Mucosa of descending colon (tissue), 3 donors: ENCODE results near the gene GRIN1. TPM values are rescaled to one million over a fixed set of nuclear protein-coding genes. Genes with fewer than 3 reads are reported as not detected.

ENCODE experiments used
- ATAC-seq: fragments of 200-7000 bp; cut with Tn5 transposase; one replicate; pipeline ENCODE4 v1.9.1; 2020; ENCODE audit warnings: mild to moderate bottlenecking, moderate library complexity
- DNase-seq, 3 donors: peaks; one replicate each; pipeline ENCODE4 v3.0.0-alpha.2; 2020
- H3K36me3 ChIP-seq: fragments of 200-600 bp; one replicate; pipeline ENCODE4 v1.8.0; 2021; ENCODE audit warnings: low read depth, mild to moderate bottlenecking
- H3K4me1 ChIP-seq: fragments of 200-600 bp; one replicate; pipeline ENCODE4 v1.8.0; 2021; ENCODE audit warnings: low read depth, mild to moderate bottlenecking
- H3K4me3 ChIP-seq: fragments of 200-600 bp; one replicate; pipeline ENCODE4 v1.8.0; 2021; ENCODE audit warnings: mild to moderate bottlenecking
- H3K9me3 ChIP-seq: fragments of 200-600 bp; one replicate; pipeline ENCODE4 v1.8.0; 2021; ENCODE audit warnings: mild to moderate bottlenecking
- intact Hi-C, 2 donors: fragments of 100-400 bp; cut with DNase I in 1 of 2; cut with micrococcal nuclease in 1 of 2; formaldehyde crosslinking; loops; one replicate each; pipeline versions ENCODE4 v1.11.0 to v1.11.1; 2022; cut with DNase I, micrococcal nuclease
- total RNA-seq, 3 donors: library from RNA; stranded (reverse); fragmentation: NEBNext Ultra II Directional in 2 of 3; extraction: Animal tissue kit (Norgen Biotek cat#: 25700) in 2 of 3; gene quantifications; one replicate each; pipeline versions ENCODE4 v1.2.1 to v1.2.4, GENCODE V29; 2021 to 2023
- TF ChIP-seq, protein P1 (sequence below): fragments of 200-600 bp; IDR thresholded peaks from one replicate; pipeline ENCODE4 v1.8.0; 2022; ENCODE audit warnings: antibody characterized with exemption, mild to moderate bottlenecking
- donor health status: DM: no; HTN: no; CAD: no; lungs with moderate emphysema.
- donor health status: DM: no; HTN: no; CAD: no.
- donor health status: DM: no; HTN: yes; CAD: no.

GRIN1 gene
- total RNA-seq, 3 donors from 2014 or later = 0.36 to 2.6 TPM; not detected in 1

GRCh38 chr9:137158625-137159024 is 19.7 kb downstream of the GRIN1 start:
- Histone ChIP-seq H3K4me3 (no peak overlapping the region), H3K4me1 (peaks cover 15% of the 10 kb centered on the region), H3K9me3 (no peaks in the 10 kb centered on the region), H3K36me3 (no peaks in the 10 kb centered on the region)
- ATAC-seq = no peak
- intact Hi-C loops = no loop called here
- TF ChIP-seq, protein P1, sequence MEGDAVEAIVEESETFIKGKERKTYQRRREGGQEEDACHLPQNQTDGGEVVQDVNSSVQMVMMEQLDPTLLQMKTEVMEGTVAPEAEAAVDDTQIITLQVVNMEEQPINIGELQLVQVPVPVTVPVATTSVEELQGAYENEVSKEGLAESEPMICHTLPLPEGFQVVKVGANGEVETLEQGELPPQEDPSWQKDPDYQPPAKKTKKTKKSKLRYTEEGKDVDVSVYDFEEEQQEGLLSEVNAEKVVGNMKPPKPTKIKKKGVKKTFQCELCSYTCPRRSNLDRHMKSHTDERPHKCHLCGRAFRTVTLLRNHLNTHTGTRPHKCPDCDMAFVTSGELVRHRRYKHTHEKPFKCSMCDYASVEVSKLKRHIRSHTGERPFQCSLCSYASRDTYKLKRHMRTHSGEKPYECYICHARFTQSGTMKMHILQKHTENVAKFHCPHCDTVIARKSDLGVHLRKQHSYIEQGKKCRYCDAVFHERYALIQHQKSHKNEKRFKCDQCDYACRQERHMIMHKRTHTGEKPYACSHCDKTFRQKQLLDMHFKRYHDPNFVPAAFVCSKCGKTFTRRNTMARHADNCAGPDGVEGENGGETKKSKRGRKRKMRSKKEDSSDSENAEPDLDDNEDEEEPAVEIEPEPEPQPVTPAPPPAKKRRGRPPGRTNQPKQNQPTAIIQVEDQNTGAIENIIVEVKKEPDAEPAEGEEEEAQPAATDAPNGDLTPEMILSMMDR = no peak
- peak in 1 of 3 donors; percentile 37 for DNase-seq

- ATAC-seq = no peak
- TF ChIP-seq, protein P1 = no peak
- intact Hi-C loops = no loop called here
- H3K4me1 ChIP-seq = peaks cover 15% of the 10 kb centered on the region
- DNase-seq = no peak
- H3K4me3 ChIP-seq = no peak overlapping the region
- H3K36me3 ChIP-seq = no peaks in the 10 kb centered on the region
- no peaks in the 10 kb centered on the region for H3K9me3 ChIP-seq
These were observed 20.4 kb downstream of the GRIN1 start for GRCh38 chr9:137159105-137160053.

DNA sequence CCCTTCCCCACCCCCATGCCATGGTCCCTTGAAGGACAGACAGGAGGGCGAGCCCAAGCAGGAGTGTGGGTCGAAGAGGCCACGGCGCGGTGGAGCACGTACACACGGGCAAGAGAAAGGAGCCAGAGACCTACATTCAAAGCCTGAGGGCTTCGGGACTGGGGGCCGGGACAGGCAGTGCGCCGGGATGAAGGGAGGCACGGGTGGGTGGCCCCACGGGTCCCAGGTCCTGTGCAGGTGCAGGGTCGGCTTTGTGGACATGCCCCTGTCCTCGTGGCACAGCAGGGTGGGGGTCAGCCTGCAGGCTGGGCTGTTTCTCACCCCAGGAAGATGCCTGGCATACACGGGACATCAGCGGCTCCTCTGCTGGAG is 21.1 kb downstream of the GRIN1 start:
- Histone ChIP-seq H3K4me3 (no peak overlapping the region), H3K4me1 (peaks cover 15% of the 10 kb centered on the region), H3K9me3 (no peaks in the 10 kb centered on the region), H3K36me3 (no peaks in the 10 kb centered on the region)
- no peak for DNase-seq
- TF ChIP-seq, protein P1 = no peak
- intact Hi-C loops = no loop called here
- no peak for ATAC-seq

DNA sequence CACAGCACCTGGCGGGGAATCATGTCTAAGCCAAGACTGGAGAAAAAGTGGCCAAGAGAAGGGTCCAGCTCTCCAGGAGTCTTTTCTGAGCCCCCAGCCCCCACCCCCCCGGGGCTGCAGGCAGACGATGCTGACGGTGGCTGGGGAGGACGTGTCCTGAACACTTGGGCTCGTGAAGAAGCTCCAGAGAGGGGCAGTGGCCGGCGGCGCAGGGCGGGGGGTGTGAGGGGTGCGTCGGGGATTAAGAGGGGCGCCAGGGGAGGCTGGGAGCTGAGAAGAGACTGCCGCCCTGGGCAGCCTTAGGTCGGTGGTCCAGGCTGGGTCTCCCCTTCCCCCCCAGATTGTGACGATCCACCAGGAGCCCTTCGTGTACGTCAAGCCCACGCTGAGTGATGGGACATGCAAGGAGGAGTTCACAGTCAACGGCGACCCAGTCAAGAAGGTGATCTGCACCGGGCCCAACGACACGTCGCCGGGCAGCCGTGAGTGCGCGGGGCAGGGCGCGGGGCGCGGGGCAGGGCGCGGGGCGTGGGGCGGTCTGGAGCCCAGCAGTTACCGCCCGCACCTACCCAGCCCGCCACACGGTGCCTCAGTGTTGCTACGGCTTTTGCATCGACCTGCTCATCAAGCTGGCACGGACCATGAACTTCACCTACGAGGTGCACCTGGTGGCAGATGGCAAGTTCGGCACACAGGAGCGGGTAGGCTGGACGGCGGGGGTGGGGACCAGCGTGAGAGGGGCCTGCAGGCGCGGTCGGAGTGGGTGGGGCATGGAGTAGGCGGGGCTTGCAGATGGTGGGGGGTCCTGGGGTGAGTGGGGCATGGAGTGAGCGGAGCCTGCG is 22.0 kb downstream of the GRIN1 start:
- ATAC-seq = peak; percentile 5
- H3K36me3 ChIP-seq = no peaks in the 10 kb centered on the region
- intact Hi-C loops = no loop called here
- no peak overlapping the region for H3K4me3 ChIP-seq
- DNase-seq = no peak
- peaks cover 15% of the 10 kb centered on the region for H3K4me1 ChIP-seq
- H3K9me3 ChIP-seq = no peaks in the 10 kb centered on the region
- TF ChIP-seq, protein P1 = no peak

DNA sequence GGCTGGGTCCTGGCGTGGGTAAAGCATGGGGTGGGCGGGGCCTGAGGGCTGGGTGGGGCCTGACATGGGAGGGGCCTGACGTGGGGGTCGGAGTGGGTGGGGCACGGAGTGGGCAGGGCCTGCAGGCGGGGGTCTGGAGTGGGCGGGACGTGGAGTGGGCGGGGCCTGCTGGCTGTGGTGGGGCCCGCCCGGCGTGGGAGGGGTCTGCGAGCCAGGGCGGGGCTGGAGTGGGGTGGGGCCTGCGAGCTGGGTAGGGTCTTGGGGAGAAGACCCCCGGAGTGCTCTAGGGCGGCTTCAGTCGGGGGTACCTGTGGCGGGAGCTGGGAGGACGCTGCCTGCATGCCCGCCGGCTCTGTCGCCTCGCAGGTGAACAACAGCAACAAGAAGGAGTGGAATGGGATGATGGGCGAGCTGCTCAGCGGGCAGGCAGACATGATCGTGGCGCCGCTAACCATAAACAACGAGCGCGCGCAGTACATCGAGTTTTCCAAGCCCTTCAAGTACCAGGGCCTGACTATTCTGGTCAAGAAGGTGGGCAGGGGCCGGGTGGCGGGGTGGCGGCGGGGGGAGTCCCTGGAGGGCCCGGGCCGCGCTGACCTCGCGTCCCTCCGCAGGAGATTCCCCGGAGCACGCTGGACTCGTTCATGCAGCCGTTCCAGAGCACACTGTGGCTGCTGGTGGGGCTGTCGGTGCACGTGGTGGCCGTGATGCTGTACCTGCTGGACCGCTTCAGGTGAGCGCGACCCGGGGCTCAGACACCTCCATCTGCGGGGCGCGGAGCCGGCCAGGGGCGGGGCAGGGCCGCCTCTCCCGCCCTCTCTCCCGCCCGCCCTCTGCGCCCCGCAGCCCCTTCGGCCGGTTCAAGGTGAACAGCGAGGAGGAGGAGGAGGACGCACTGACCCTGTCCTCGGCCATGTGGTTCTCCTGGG is 22.9 kb downstream of the GRIN1 start:
- intact Hi-C loops = no loop called here
- Histone ChIP-seq H3K4me3 (no peak overlapping the region), H3K36me3 (no peaks in the 10 kb centered on the region), H3K4me1 (peaks cover 12% of the 10 kb centered on the region), H3K9me3 (no peaks in the 10 kb centered on the region)
- DNase-seq (no peak), ATAC-seq (peak; percentile 4)
- TF ChIP-seq, protein P1 = no peak
